ENCODE measurements around the gene MAP2. TPM values are rescaled to one million over a fixed set of nuclear protein-coding genes. Genes with fewer than 3 reads are reported as not detected.
A peak's percentile ranks its signal among the peaks of the same experiment; 100 is the strongest.

Gene MAP2
- total RNA-seq, 1 experiment from 2014 or later = 71.1 TPM

- H2AFZ ChIP-seq = no peak overlapping the region
- H3K9me2 ChIP-seq (ENCODE audit: insufficient read depth) = no peaks in the 10 kb centered on the region
- H3K27ac ChIP-seq = no peak overlapping the region
- H3K4me3 ChIP-seq = no peak overlapping the region
- ChIA-PET CTCF (no interaction called here), POLR2A (ENCODE audit: unreplicated experiment) (interaction anchor here (0.7 kb wide), 1 partner anchor 1102 kb away, joined by 4 read pairs; no protein-coding TSS in a partner anchor)
- H4K20me1 ChIP-seq (ENCODE audit: insufficient read depth) = no peaks in the 10 kb centered on the region
- 0 out of 2 replicates have a peak, but pooled peaks cover 3% of the 10 kb centered on the region for H3F3A ChIP-seq (ENCODE audit: insufficient read depth, low read depth)
- H3K27me3 ChIP-seq (ENCODE audit: insufficient read depth, low read depth) = no peaks in the 10 kb centered on the region
- DNase-seq = no peak
- no peaks in the 10 kb centered on the region for H3K79me2 ChIP-seq (ENCODE audit: low read depth)
- H3K4me2 ChIP-seq = no peak overlapping the region
- TF ChIP-seq CTCF (conservative IDR thresholded peaks at IDR 0.05) (no peak), EZH2 (IDR thresholded peaks at IDR 0.05; ENCODE audit: low read depth) (no peak)
- no TSS peak for BruUV-seq (replicated peaks)
- peaks cover 24% of the 10 kb centered on the region for H3K4me1 ChIP-seq (replicated peaks; ENCODE audit: insufficient read depth)
- H3K36me3 ChIP-seq (ENCODE audit: low read depth) = no peaks in the 10 kb centered on the region
- intact Hi-C loops (cut with micrococcal nuclease; ENCODE audit: unreplicated experiment) = loop anchor here (10.0 kb wide), 1 partner anchor 174 kb away; no protein-coding TSS in a partner anchor
- H3K9me3 ChIP-seq (ENCODE audit: insufficient read depth, low read depth) = no peaks in the 10 kb centered on the region; the same call in 1 of the 2 replicates
Observed at GRCh38 chr2:209471037-209471436, 47.2 kb downstream of the MAP2 start.

GRCh38 chr2:209472112-209472832 lies 48.4 kb downstream of the MAP2 start:
- TF ChIP-seq CTCF (conservative IDR thresholded peaks at IDR 0.05) (no peak), EZH2 (IDR thresholded peaks at IDR 0.05; ENCODE audit: low read depth) (no peak)
- Histone ChIP-seq H3K36me3 (ENCODE audit: low read depth) (no peaks in the 10 kb centered on the region), H3K4me3 (no peak overlapping the region), H2AFZ (peak overlapping the region; percentile 58), H3K79me2 (ENCODE audit: low read depth) (no peaks in the 10 kb centered on the region), H3K9me3 (ENCODE audit: insufficient read depth, low read depth) (no peaks in the 10 kb centered on the region; the same call in 1 of the 2 replicates), H3K27me3 (ENCODE audit: insufficient read depth, low read depth) (no peaks in the 10 kb centered on the region), H3K27ac (peak overlapping the region; percentile 81), H3K4me1 (replicated peaks; ENCODE audit: insufficient read depth) (peaks cover 24% of the 10 kb centered on the region), H3K4me2 (peak overlapping the region; percentile 31), H4K20me1 (ENCODE audit: insufficient read depth) (no peaks in the 10 kb centered on the region), H3F3A (ENCODE audit: insufficient read depth, low read depth) (0 out of 2 replicates have a peak, but pooled peaks cover 3% of the 10 kb centered on the region), H3K9me2 (ENCODE audit: insufficient read depth) (no peaks in the 10 kb centered on the region)
- intact Hi-C loops (cut with micrococcal nuclease; ENCODE audit: unreplicated experiment) = loop anchor here (1.0 to 10.0 kb wide), 3 partner anchors 24 to 173 kb away; no protein-coding TSS in a partner anchor
- DNase-seq = peak in 1 of 2 experiments; percentile 6
- POLR2A ChIA-PET (ENCODE audit: unreplicated experiment) = interaction anchor here (0.5 to 0.8 kb wide), 2 partner anchors 40 to 47 kb away, joined by 3 to 8 read pairs; no protein-coding TSS in a partner anchor
- CTCF ChIA-PET = no interaction called here
- BruUV-seq (replicated peaks) = TSS peak; percentile 49

GRCh38 chr2:209472871-209473270 lies 49.0 kb downstream of the MAP2 start:
- no peaks in the 10 kb centered on the region for H3K9me2 ChIP-seq (ENCODE audit: insufficient read depth)
- H3K4me3 ChIP-seq = no peak overlapping the region
- peak overlapping the region; percentile 58; the same call in 1 of the 2 replicates for H2AFZ ChIP-seq
- intact Hi-C loops (cut with micrococcal nuclease; ENCODE audit: unreplicated experiment) = loop anchor here (1.0 to 10.0 kb wide), 3 partner anchors 23 to 172 kb away; no protein-coding TSS in a partner anchor
- H3K4me1 ChIP-seq (replicated peaks; ENCODE audit: insufficient read depth) = peaks cover 24% of the 10 kb centered on the region
- peak overlapping the region; percentile 81 for H3K27ac ChIP-seq
- DNase-seq = peak in 1 of 2 experiments; percentile 3
- H3K36me3 ChIP-seq (ENCODE audit: low read depth) = no peaks in the 10 kb centered on the region
- TF ChIP-seq CTCF (conservative IDR thresholded peaks at IDR 0.05) (no peak), EZH2 (IDR thresholded peaks at IDR 0.05; ENCODE audit: low read depth) (no peak)
- CTCF ChIA-PET = no interaction called here
- H4K20me1 ChIP-seq (ENCODE audit: insufficient read depth) = no peaks in the 10 kb centered on the region
- H3K4me2 ChIP-seq = peak overlapping the region; percentile 31
- no peaks in the 10 kb centered on the region for H3K27me3 ChIP-seq (ENCODE audit: insufficient read depth, low read depth)
- H3F3A ChIP-seq (ENCODE audit: insufficient read depth, low read depth) = 0 out of 2 replicates have a peak, but pooled peaks cover 3% of the 10 kb centered on the region
- BruUV-seq (replicated peaks) = TSS peak; percentile 31
- H3K9me3 ChIP-seq (ENCODE audit: insufficient read depth, low read depth) = no peaks in the 10 kb centered on the region
- POLR2A ChIA-PET (ENCODE audit: unreplicated experiment) = interaction anchor here (0.5 to 0.8 kb wide), 2 partner anchors 41 to 48 kb away, joined by 3 to 8 read pairs; no protein-coding TSS in a partner anchor
- H3K79me2 ChIP-seq (ENCODE audit: low read depth) = no peaks in the 10 kb centered on the region

All from PC-9 (cell line).